Choroid plexus epithelial cell (primary cell): Measurements from ENCODE around the gene ECEL1.

Source experiments
- DNase-seq: peaks from one replicate; pipeline ENCODE4 v3.0.0-alpha.2; 2010; ENCODE audit warnings: low read depth
- H3K4me3 ChIP-seq: 2 replicates; pipeline ENCODE4 v1.5.1; 2011; ENCODE audit warnings: low read depth, mild to moderate bottlenecking, control low read depth, low read length, moderate library complexity
- CTCF ChIP-seq: conservative IDR thresholded peaks from 2 replicates; pipeline ENCODE4 v1.5.1; 2011; ENCODE audit warnings: low read depth, mild to moderate bottlenecking, control low read depth, inconsistent platforms, low read length, moderate library complexity

The ECEL1 gene

DNA sequence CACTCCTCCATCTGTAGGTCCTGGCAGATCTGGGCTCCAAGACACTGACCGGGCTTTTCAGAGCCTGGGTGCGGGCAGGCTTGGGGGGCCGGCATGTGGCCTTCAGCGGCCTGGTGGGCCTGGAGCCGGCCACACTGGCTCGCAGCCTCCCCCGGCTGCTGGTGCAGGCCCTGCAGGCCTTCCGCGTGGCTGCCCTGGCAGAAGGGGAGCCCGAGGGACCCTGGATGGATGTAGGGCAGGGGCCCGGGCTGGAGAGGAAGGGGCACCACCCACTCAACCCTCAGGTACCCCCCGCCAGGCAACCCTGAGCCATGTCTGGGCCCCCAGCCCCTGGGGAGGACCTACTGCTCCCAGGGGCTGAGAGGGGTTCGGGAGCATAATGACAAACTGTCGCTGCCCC, 37.6 kb upstream of the ECEL1 start:
- TF ChIP-seq CTCF, result no peak

GRCh38 chr2:232524771-232525170, 37.1 kb upstream of the ECEL1 start:
- no peak for TF ChIP-seq CTCF
- DNase-seq, result no peak
- H3K4me3 ChIP-seq, result no peak overlapping the region

More for the DNA sequence above, 37.6 kb upstream of the ECEL1 start:
- no peak for DNase-seq
- H3K4me3 ChIP-seq, result no peak overlapping the region

GRCh38 chr2:232523682-232524597, 36.3 kb upstream of the ECEL1 start:
- DNase-seq, result peak; percentile 17
- no peak overlapping the region for H3K4me3 ChIP-seq
- TF ChIP-seq CTCF, result peak; percentile 22

DNA sequence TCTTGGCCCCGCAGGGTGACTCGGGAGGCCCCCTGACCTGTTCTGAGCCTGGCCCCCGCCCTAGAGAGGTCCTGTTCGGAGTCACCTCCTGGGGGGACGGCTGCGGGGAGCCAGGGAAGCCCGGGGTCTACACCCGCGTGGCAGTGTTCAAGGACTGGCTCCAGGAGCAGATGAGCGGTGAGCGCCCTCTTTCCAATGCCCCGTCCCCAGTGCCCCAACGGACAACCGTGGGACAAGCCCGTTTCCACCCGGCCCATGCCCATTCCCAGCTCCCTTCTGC, 35.7 kb upstream of the ECEL1 start:
- H3K4me3 ChIP-seq, result no peak overlapping the region
- TF ChIP-seq CTCF, result no peak
- DNase-seq, result no peak

DNA sequence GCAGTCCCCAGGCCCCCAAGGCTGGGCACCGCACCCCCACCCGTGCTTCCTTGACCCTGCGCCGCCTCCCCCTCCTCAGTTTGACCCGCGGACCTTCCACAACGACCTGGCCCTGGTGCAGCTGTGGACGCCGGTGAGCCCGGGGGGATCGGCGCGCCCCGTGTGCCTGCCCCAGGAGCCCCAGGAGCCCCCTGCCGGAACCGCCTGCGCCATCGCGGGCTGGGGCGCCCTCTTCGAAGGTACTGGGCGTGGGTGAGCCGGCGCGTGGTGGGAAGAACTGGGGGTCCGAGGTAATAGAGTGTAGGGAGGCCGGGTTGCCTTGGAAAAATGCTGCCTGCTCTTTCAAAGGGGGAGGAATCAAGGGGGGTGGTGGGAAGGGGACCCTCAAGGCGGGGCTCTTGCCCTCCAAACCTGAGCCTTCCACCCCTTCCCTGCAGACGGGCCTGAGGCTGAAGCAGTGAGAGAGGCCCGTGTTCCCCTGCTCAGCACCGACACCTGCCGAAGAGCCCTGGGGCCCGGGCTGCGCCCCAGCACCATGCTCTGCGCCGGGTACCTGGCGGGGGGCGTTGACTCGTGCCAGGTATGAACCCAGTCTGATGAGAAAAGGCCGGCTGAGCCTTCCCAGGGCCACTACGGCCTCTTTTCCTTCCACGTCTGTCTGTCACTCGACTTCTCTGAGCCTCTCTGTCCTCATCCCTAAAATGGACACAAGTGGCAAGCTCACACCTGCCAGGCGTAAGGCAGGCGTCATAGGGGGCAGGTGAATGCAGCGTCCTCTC, 35.2 kb upstream of the ECEL1 start:
- no peak for TF ChIP-seq CTCF
- DNase-seq, result no peak
- H3K4me3 ChIP-seq, result no peak overlapping the region

- DNase-seq, result peak; percentile 15
- H3K4me3 ChIP-seq, result no peak overlapping the region
- peak; percentile 52 for TF ChIP-seq CTCF
These were observed 34.5 kb upstream of the ECEL1 start for GRCh38 chr2:232521959-232522622.
